Mucosa of gallbladder (tissue), 1 donor: ENCODE measurements around the gene CHAMP1. TPM values are rescaled to one million over a fixed set of nuclear protein-coding genes. Genes with fewer than 3 reads are reported as not detected.

Source experiments
- DNase-seq: peaks from one replicate; pipeline ENCODE4 v3.0.0-alpha.2; 2020; ENCODE audit warnings: low spot score
- total RNA-seq: library from RNA; stranded (reverse); gene quantifications from one replicate; pipeline ENCODE4 v1.2.1, GENCODE V29; 2021
- donor health status: DM: no; HTN: no; CAD: no.

The CHAMP1 gene, protein sequence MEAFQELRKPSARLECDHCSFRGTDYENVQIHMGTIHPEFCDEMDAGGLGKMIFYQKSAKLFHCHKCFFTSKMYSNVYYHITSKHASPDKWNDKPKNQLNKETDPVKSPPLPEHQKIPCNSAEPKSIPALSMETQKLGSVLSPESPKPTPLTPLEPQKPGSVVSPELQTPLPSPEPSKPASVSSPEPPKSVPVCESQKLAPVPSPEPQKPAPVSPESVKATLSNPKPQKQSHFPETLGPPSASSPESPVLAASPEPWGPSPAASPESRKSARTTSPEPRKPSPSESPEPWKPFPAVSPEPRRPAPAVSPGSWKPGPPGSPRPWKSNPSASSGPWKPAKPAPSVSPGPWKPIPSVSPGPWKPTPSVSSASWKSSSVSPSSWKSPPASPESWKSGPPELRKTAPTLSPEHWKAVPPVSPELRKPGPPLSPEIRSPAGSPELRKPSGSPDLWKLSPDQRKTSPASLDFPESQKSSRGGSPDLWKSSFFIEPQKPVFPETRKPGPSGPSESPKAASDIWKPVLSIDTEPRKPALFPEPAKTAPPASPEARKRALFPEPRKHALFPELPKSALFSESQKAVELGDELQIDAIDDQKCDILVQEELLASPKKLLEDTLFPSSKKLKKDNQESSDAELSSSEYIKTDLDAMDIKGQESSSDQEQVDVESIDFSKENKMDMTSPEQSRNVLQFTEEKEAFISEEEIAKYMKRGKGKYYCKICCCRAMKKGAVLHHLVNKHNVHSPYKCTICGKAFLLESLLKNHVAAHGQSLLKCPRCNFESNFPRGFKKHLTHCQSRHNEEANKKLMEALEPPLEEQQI
- 17.7 TPM for total RNA-seq

DNA sequence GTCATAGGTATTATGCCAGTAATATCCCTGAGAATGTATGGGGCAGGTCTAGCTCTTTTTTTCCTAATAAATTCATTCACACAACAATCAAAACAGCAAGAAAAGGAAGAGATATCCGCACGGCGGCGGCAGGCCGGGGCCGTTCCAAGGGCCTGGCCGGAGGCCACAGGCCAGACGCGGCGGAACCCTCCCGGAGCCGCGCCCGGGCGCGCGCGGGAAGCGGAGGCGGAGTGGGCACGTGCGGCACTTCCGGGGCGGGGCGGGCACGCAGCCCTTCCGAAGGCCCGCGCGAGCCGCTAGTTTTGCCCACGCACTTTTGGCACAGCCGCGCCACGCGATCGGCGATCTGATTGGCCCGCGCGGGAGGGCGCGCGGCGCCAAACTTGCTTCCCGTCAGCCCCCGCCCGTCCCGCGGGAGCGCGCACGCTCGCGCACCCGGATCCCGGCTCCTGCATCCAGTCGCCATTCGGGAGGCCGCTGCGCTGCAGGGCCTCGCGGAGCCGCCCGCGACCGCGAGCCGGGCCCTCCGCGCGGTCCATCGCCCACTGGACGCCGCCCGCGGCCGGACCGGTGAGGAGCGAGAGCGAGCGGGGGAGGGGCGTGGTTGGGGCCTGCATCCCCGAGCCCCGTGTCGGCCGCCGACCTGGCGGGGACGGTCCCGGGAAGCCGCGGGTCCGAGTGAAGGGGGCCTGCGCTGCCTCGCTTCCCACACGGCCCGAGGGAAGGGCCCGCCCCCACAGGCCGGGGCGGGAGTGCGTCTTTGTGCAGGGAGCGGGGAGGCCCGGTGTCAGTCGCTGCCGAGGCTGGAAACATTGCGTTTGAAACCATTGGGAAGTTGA is at the start of gene CHAMP1:
Gene CHAMP1, plus strand, starts transcription at position 430 of the 839 bp plus-strand sequence. CDS start 9,340 bp downstream, outside the sequence.
- DNase-seq = peak; percentile 95

DNA sequence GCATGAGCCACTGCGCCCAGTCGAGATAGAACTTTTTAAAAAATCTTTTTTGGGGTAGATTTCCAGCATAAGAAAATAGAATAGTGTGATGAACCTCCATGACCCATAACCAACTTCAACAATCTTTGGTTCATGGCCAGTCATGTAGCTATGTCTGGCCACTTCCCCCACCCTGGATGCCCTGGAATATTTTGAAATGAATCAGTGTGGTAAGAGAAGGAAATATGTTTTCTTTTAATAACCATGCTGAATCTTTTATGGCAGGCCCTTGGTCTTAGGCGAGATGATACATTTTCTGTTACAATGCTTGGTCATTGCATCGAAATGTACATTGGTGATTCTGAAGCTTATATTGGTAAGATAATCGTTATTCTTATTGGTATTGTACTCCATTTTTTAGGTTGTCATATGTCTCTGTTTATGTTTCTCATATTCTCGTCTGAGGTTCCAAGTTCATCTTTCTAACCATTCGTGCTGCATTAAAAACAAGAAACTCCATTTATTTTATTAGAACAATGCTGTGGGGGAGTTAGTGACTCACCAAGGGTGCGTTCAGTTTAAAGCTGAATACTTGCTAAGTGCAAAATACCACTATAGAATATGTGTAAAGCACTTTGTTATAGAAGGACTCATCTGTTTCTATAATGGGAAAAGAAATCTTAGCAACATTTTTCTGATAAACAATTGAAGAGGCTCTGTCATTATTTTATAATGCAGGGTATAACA is 49.3 kb upstream of the CHAMP1 start:
- DNase-seq = no peak

DNA sequence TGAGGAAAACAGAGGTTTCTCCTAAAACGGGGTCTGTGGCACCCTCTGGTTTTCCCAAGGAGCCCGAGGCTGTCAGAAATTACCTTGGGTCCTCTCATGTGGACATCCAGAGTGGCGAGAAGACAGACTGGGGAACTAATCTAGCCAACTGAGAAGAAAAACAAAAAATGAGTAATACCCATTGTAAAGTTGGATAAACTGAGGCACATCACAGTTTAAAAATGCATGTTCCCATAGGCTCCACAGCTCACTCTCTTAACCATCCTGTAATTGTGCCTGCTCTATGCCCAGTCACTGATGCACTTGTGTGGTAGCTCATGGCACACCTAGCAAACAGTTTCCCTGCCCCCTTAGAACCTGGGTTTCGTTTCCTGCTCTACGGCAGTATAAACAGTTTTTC is 48.1 kb upstream of the CHAMP1 start:
- DNase-seq = no peak

DNA sequence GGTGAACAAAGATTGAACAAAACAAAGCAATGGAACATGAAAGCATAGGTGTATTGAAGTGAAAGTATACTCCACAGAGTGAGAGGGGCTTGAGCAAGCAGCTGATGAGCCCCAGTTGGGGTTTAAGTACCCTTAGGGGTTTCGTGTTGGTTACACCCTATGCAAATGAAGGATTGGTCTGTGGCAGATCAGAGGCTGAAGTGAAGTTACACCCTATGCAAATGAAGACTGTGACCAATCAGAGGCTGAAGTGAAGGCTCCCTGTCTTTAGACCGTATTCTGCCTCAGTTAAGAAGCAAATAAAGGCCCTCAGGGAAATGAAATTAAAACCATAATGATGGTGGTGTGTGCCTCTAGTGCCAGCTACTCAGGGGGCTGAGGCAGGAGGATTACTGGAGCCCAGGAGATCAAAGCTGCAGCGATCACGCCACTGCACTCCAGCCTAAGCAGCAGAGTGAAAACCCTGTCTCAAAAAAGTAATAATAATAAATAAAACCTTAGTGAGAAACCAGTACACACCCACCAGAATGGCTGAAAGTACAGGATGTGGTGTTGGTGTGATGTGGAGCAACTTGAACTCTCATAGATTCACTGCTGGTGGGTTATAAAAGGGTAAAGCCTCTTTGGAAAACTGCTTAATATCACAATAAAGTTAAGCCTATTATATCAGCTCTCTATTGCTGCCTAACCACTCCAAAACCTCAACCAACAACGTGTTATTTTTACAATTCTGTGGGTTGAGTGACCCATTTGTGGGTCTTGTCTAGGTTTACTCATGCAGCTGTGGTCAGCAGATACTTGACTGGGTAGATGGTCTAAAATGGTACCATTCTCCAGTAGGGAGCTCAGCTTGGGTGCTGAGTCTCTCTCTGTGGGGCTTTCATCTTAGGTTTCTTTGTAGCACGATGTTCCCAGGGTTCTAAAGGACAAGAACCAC is 45.7 kb upstream of the CHAMP1 start:
- no peak for DNase-seq

DNA sequence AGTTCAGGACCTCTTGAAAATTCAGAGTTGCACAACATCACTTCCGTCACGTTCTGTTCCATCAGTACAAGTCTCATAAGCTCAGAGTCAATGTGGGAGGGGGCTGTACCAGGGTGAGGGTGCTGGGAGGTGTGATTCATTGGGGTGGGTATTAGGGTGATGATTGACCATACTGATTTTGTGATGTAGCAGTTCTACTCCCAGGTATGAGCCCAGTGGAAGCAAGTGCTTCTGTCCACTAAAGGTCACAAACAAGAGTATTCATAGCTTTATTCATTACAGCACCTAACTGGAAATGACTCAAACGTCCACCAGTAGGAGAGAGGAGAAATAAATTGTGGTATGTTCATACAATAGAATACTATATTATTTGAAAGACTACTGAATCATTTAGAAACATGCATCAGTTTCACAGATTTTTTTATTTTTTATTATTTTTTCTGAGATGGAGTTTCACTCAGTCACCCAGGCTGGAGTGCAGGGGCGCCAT is 45.0 kb upstream of the CHAMP1 start:
- no peak for DNase-seq

DNA sequence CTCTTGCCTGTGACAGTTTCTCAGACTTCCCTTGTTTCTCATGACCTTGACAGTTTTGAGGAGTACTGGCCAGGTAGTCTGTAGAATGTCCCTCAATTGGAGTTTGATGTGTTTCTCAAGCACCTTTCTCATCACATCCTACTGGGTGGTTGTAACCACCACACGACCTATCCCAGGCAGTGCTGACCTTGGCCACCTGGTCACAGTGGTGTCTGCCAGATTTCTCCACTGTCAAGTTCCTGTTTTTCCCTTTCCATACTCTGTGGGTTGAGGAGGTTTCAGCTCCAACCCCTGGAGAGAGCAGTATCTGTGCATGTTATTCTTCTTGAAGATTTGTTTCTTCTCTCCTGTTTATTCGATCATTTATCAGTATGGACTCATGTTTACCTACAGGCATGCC is 41.3 kb upstream of the CHAMP1 start:
- DNase-seq = no peak

DNA sequence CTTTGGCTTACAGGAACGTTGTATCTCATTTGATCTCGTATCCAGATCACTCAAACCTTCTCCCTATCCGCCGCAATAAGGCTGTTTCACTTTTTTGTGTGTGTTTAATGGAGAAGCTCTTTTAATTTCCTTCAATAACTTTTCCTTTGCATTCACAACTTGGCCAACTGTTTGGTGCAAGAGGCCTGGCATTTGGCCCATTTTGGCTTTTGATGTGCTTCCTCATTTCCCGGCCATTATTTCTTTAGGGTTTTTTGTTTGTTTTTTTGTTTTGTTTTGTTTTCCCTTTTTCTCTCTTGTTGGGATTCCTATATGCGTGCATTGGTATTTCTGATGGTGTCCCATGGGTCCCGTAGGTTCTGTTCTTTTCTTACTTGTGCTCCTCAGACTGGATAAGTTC is 39.0 kb upstream of the CHAMP1 start:
- no peak for DNase-seq

DNA sequence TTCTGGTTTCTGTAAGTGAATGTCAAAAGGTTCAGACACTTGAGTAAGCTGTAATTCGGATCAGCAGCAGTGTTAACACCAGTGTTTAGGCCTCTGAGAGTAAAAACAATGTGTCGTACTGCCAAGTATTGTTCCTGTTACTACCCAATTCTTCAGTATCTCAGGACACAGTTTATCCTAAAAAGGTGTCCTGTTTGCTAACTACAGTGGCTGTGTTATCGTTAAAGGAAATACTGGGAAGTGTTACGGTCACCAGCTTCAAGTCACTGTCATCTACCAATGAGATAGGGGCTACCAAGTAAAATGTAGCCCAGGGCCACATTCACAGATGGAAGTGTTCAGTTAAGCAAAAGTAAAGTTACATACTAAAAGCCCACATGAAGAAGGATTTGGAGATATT is 35.2 kb upstream of the CHAMP1 start:
- DNase-seq = no peak

DNA sequence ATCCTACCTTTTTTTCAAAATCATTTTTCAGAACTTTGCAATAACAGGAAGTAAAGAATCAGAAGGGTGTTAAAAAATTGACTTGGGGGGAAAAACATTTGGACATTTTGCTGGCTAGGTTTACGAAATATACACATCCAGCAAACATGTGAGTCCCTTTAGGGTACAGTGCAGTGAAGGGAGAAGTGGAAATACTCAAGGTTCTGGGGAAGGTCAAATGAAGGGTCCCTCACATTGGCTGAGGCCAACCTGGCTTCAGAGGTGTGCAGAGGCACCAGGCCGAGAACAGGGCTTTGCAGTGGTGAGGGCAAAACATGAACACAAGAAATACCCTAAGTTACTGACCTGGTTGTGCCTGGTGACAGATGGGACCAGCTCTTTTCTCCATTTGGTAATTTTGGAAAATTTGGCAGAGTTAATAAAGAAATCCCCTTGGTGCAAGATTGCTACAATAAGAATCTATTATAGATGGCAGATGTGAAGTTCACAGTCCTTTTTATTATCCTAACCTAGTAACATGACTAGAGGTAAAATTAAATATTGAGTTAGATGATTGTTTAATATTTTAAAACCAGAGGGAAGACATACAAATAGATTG is 34.4 kb upstream of the CHAMP1 start:
- no peak for DNase-seq

DNA sequence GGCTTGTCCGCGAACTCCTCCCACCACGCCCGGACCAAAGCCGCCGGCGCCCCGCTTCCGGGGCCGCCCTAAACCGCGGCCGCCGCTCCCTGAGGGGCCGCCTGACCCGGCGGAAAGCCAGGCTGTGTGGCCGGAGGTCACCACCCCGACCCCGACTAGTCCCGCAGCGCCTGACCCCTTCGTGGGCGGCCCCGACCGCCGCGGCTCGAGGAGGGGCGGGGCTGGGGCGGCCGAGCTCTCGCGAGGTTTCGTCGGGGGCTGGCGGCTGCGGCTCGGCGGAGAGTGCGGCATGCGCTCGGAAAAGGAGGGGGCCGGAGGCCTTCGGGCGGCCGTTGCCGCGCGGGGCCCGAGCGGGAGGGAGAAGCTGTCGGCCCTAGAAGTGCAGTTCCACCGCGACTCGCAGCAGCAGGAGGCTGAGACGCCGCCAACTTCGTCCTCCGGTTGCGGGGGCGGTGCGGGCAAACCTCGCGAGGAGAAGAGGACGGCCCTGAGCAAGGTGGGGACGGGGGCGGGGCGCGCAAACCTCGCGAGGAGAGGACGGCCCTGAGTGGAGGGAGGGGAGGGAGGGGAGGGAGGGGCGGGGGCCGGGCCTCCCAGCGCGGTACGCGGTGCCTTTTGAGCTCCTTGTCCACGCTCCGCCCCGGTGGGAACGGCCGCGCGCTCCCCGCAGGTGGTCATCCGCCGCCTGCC is 32.8 kb upstream of the CHAMP1 start, which contains the start of gene UPF3A:
Gene UPF3A, plus strand, starts transcription at position 251 of the 690 bp plus-strand sequence. Its CDS starts 39 bp downstream, at position 290.
- peak; percentile 87 for DNase-seq

DNA sequence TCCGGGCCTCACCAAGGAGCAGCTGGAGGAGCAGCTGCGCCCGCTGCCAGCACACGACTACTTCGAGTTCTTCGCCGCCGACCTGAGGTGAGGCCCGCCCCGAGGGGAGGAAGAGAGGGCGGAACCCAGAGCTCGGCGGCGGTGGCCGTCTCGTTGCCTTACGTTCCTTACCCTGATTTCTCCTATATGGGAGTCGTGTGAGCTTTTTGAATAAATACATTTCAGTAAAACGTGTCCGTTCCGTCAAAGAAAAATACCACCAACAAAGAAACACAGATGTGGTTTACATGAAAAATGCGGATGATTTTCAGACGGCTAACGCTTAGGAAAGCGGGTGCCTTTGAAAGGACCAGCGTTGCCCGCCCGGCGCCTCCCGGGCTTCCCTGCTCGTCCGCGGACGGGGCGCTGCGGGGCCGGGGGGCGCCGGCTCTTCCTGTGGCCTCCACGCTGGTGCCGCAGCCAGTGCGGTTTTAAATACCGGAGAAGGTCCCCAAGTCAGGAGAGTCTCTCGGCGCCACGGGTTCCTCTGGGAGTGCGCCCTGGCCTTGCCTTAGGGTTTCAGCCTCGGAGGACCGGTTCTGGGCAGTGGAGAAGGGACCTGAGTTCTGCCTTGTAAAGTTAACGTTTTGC is 32.1 kb upstream of the CHAMP1 start:
- no peak for DNase-seq

DNA sequence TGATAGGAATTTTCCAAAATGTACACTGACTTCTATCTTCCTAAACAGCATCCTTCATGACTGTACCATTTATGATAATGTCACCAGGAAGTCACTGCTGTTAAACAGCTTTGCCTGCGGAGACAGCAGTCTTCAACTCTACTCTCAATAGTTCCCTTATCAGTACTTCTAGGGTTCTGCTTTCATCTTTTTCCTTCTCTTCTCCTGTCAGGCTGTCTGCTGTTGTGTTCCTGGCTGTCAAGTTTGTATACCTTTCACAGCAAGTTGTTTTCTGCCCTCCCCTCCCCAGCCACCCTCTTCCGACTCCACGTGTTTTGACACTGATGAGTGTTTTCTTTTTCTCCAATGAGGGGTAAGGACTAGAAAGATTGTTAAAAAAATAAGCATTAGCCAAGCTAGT is 30.7 kb upstream of the CHAMP1 start:
- no peak for DNase-seq

DNA sequence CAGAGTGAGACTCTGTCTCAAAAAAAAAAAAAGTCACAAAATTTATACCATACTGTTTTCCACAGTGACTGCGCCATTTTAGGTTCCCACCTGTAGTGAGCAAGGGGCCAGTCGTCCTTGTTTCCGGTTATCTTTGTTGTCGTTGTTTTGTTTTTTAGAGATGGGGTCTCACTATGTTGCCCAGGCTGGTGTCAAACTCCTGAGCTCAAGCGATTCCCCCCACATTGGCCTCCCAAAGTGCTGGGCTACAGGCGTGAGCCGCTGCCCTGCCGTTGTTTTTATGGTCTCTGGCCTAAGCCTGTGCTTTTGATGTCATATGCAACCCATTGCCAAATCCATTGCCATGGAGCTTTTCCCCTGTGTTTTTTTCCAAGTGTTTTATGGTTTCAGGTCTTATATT is 29.6 kb upstream of the CHAMP1 start:
- no peak for DNase-seq

DNA sequence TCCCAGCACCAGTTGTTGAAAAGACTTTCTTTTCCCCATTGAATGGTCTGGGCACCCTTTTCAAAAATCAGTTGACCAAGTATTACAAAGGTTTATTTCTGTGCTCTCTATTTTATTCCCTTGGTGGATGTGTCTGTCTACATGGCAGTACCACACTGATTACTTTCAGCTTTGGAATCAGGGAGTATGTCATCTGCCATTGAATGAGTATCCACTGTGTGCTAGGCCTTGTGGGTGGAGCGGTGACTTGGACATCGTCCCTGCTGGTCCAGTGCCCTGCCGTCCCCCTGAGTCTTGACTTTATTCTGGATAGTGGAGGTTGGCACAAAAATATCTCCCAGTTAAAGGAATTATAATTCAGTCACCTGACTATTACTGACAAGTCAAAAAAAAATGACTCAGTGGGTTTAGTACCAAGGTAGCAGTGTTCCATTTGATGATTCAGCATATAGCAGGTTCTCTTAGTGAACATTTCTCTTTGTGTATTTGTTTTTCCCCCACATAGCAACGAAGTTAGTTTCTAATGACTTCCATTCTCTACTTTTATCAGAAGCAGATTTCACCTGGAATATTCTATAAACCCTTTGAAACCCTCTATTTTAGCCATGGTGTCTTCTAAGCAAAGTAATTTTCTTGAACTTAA is 29.0 kb upstream of the CHAMP1 start:
- DNase-seq = no peak

DNA sequence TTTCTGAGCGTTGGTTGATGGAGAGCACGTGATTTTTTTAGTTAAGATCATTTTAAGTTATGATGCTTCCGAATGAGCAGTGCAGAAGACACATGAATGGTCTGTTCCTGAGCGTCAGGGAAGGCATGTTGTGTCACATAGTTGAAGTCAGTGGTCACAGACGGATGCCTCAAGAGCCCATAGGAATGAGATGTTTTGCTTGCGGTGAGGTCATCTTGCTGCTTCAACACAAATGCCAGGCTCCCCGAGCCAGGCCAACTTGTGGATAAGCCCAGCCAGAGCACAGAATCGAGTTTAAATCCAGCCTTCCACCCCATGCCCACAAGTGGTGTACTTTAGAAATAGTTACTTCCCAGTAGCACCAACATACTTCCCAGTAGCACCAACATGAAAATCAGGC is 27.5 kb upstream of the CHAMP1 start:
- DNase-seq = no peak

DNA sequence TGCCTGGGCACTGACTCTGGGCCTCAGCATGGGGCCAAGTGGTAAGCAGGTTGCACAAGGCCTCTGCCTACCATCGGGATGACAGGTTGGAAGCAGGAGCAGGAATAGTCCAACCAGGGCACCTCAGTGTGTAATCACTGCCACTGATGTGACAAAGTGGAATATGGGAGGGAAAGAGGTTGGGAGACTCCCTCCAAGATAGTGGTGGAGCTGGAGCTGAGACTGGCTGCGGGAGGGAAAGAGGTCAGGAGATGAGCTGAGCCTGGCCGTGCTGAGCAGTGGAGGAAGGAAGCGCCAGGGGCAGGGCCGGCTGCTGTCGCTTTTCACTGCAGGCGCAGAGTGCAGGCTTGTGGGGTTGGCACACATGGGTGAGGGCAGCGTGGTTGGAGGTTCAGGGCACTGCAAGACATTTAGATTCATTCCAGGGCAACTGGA is 26.1 kb upstream of the CHAMP1 start:
- no peak for DNase-seq

DNA sequence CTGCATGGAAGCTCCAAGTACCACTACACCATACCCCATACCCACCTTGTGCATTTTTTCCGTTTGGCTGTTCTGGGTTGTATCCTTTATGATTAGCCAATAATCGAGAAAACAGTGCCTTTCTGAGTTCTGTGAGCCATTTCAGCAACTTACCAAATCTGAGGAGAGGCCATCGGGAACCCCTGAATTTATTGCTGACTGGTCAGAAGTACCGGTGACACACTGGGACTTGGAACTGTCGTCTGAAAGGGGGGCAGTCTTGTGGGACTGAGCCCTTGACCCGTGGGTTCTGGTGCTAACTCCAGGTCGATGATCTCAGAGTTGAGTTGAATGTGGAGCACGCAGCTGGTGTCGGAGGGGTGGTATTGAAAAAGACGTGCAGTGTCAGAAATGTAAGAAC is 17.9 kb upstream of the CHAMP1 start:
- DNase-seq = no peak

DNA sequence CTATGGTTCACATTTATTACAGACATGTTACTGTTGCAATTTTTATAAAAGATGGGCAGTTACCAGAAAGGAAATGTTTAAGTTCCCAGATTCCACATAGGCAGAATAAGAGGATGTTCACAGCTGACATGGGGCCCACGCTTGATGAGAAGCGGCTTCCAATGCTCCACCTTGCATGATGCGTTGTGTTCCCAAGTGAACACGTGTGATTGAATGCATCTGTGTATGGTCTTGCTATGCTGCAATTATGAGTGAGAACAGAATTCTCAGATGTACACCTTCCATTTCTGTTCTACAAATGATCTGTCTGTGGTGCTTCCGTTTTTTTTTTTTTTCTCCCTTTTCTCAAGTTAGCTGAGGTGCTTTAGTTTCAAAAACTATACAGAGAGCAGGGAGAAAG is 17.4 kb upstream of the CHAMP1 start:
- no peak for DNase-seq
